Activated naive CD8-positive, alpha-beta T cell treated with anti-CD3 and anti-CD28 coated beads, Interleukin-2, amount 50 U/mL, for 24 hours (primary cell): ENCODE measurements around the gene HJURP.
"Not testable (repeated sequence)": the region's sequence is repeated elsewhere in the genome, so short reads cannot be mapped to it uniquely, and the experiment has no call there.

Experiments used
- ATAC-seq: fragments of 150-1000 bp; cut with Tn5 transposase; one replicate; pipeline ENCODE4 v1.10.0; 2021
- DNase-seq: peaks from one replicate; pipeline ENCODE4 v3.0.0; 2021
- H3K27ac Mint-ChIP-seq: one replicate; pipeline ENCODE4 v1.8.0; 2021; ENCODE audit warnings: mild to moderate bottlenecking, mixed read lengths
- H3K27me3 Mint-ChIP-seq: one replicate; pipeline ENCODE4 v1.8.0; 2021; ENCODE audit warnings: mixed read lengths
- H3K36me3 Mint-ChIP-seq: one replicate; pipeline ENCODE4 v1.8.0; 2021; ENCODE audit warnings: low read depth, mixed read lengths
- H3K4me1 Mint-ChIP-seq: one replicate; pipeline ENCODE4 v1.8.0; 2021; ENCODE audit warnings: mixed read lengths
- H3K4me3 Mint-ChIP-seq: one replicate; pipeline ENCODE4 v1.8.0; 2021; ENCODE audit warnings: mild to moderate bottlenecking, moderate library complexity, mixed read lengths
- H3K9me3 Mint-ChIP-seq: one replicate; pipeline ENCODE4 v1.8.0; 2021; ENCODE audit warnings: mixed read lengths

Gene HJURP

GRCh38 chr2:233854241-233854981, at the start of gene HJURP:
Gene HJURP, minus strand, starts transcription at chr2:233854535. Its CDS starts 35 bp downstream, at chr2:233854500.
- peak; percentile 94 for ATAC-seq
- H3K27me3 Mint-ChIP-seq, result peaks cover 3% of the 10 kb centered on the region
- peak; percentile 91 for DNase-seq
- peak within 1 kb of the TSS; percentile 91 for H3K27ac Mint-ChIP-seq
- H3K36me3 Mint-ChIP-seq, result peaks cover 39% of the 10 kb centered on the region
- H3K4me1 Mint-ChIP-seq, result peaks cover 38% of the 10 kb centered on the region
- no peaks in the 10 kb centered on the region for H3K9me3 Mint-ChIP-seq
- peak within 1 kb of the TSS; percentile 93 for H3K4me3 Mint-ChIP-seq

GRCh38 chr2:233901884-233902283, 47.5 kb upstream of the HJURP start:
- Mint-ChIP-seq H3K27ac (no peak overlapping the region), H3K4me3 (no peak overlapping the region), H3K27me3 (peaks cover 16% of the 10 kb centered on the region), H3K36me3 (no peaks in the 10 kb centered on the region), H3K4me1 (peaks cover 10% of the 10 kb centered on the region), H3K9me3 (peaks cover 7% of the 10 kb centered on the region)
- no peak for DNase-seq
- no peak for ATAC-seq

- Mint-ChIP-seq H3K4me1 (peaks cover 10% of the 10 kb centered on the region), H3K27me3 (peaks cover 15% of the 10 kb centered on the region), H3K36me3 (no peaks in the 10 kb centered on the region), H3K9me3 (peaks cover 6% of the 10 kb centered on the region), H3K27ac (no peak overlapping the region), H3K4me3 (no peak overlapping the region)
- ATAC-seq (no peak), DNase-seq (no peak)
These were observed 47.0 kb upstream of the HJURP start for GRCh38 chr2:233901367-233901766.

GRCh38 chr2:233896253-233896652, 41.9 kb upstream of the HJURP start:
- not testable (repeated sequence) for DNase-seq, H3K36me3 Mint-ChIP-seq, H3K4me3 Mint-ChIP-seq

GRCh38 chr2:233892793-233893192, 38.5 kb upstream of the HJURP start:
- DNase-seq, result no peak
- Mint-ChIP-seq H3K4me3 (no peak overlapping the region), H3K4me1 (no peaks in the 10 kb centered on the region), H3K27me3 (peaks cover 17% of the 10 kb centered on the region), H3K36me3 (no peaks in the 10 kb centered on the region), H3K9me3 (no peaks in the 10 kb centered on the region), H3K27ac (no peak overlapping the region)
- no peak for ATAC-seq

More at GRCh38 chr2:233896253-233896652, 41.9 kb upstream of the HJURP start:
- H3K27me3 Mint-ChIP-seq, H3K4me1 Mint-ChIP-seq, H3K9me3 Mint-ChIP-seq, H3K27ac Mint-ChIP-seq, ATAC-seq: not testable (repeated sequence)

- Mint-ChIP-seq H3K4me1 (no peaks in the 10 kb centered on the region), H3K27me3 (peaks cover 26% of the 10 kb centered on the region), H3K27ac (no peak overlapping the region), H3K9me3 (peaks cover 36% of the 10 kb centered on the region), H3K36me3 (peaks cover 2% of the 10 kb centered on the region), H3K4me3 (no peak overlapping the region)
- ATAC-seq (no peak), DNase-seq (no peak)
These were observed 28.0 kb upstream of the HJURP start for GRCh38 chr2:233882353-233882752.

- not testable (repeated sequence) for H3K36me3 Mint-ChIP-seq, DNase-seq, H3K27ac Mint-ChIP-seq, H3K4me3 Mint-ChIP-seq, ATAC-seq, H3K4me1 Mint-ChIP-seq
- Mint-ChIP-seq H3K27me3 (peaks cover 42% of the 10 kb centered on the region), H3K9me3 (peaks cover 12% of the 10 kb centered on the region)
These were observed 17.8 kb upstream of the HJURP start for GRCh38 chr2:233872125-233872524.

GRCh38 chr2:233871432-233871831, 17.1 kb upstream of the HJURP start:
- H3K27me3 Mint-ChIP-seq, result peaks cover 42% of the 10 kb centered on the region
- H3K27ac Mint-ChIP-seq, result no peak overlapping the region
- H3K4me3 Mint-ChIP-seq, result no peak overlapping the region

GRCh38 chr2:233867993-233868532, 13.7 kb upstream of the HJURP start, which contains the start of gene MSL3B:
Gene MSL3B, minus strand, starts transcription at chr2:233868386.
- Mint-ChIP-seq H3K27me3 (peaks cover 28% of the 10 kb centered on the region), H3K4me1 (peaks cover 13% of the 10 kb centered on the region), H3K27ac (peak within 1 kb of the TSS; percentile 73), H3K9me3 (peaks cover 25% of the 10 kb centered on the region), H3K36me3 (peaks cover 25% of the 10 kb centered on the region), H3K4me3 (peak within 1 kb of the TSS; percentile 84)
- ATAC-seq (peak; percentile 57), DNase-seq (peak; percentile 63)

More at GRCh38 chr2:233871432-233871831, 17.1 kb upstream of the HJURP start:
- peaks cover 12% of the 10 kb centered on the region for H3K9me3 Mint-ChIP-seq
- ATAC-seq, result no peak
- peaks cover 16% of the 10 kb centered on the region for H3K36me3 Mint-ChIP-seq
- no peak for DNase-seq
- peaks cover 6% of the 10 kb centered on the region for H3K4me1 Mint-ChIP-seq

- H3K4me1 Mint-ChIP-seq, result peaks cover 13% of the 10 kb centered on the region
- peaks cover 25% of the 10 kb centered on the region for H3K36me3 Mint-ChIP-seq
- H3K27ac Mint-ChIP-seq, result no peak overlapping the region
- H3K27me3 Mint-ChIP-seq, result peaks cover 16% of the 10 kb centered on the region
- ATAC-seq, result no peak
- H3K9me3 Mint-ChIP-seq, result peaks cover 25% of the 10 kb centered on the region
- DNase-seq, result no peak
- no peak overlapping the region for H3K4me3 Mint-ChIP-seq
These were observed 12.1 kb upstream of the HJURP start for GRCh38 chr2:233866479-233866878.

GRCh38 chr2:233865838-233866237, 11.5 kb upstream of the HJURP start:
- DNase-seq (no peak), ATAC-seq (no peak)
- Mint-ChIP-seq H3K4me3 (no peak overlapping the region), H3K27me3 (peaks cover 15% of the 10 kb centered on the region), H3K9me3 (peaks cover 25% of the 10 kb centered on the region), H3K4me1 (peaks cover 13% of the 10 kb centered on the region), H3K36me3 (peaks cover 25% of the 10 kb centered on the region), H3K27ac (no peak overlapping the region)

GRCh38 chr2:233862261-233862768, 8.0 kb upstream of the HJURP start:
- peaks cover 10% of the 10 kb centered on the region for H3K4me1 Mint-ChIP-seq
- H3K27me3 Mint-ChIP-seq, result no peaks in the 10 kb centered on the region
- H3K36me3 Mint-ChIP-seq, result peaks cover 17% of the 10 kb centered on the region
- no peak overlapping the region for H3K4me3 Mint-ChIP-seq
- DNase-seq, result no peak
- H3K9me3 Mint-ChIP-seq, result peaks cover 12% of the 10 kb centered on the region
- ATAC-seq, result no peak
- no peak overlapping the region for H3K27ac Mint-ChIP-seq

GRCh38 chr2:233858331-233858730, 4.0 kb upstream of the HJURP start:
- ATAC-seq (no peak), DNase-seq (no peak)
- no peak overlapping the region for H3K27ac Mint-ChIP-seq
- H3K27me3 Mint-ChIP-seq, result no peaks in the 10 kb centered on the region
- no peak overlapping the region for H3K4me3 Mint-ChIP-seq
- H3K36me3 Mint-ChIP-seq, result peaks cover 7% of the 10 kb centered on the region
- H3K9me3 Mint-ChIP-seq, result no peaks in the 10 kb centered on the region
- peaks cover 21% of the 10 kb centered on the region for H3K4me1 Mint-ChIP-seq

- Mint-ChIP-seq H3K27ac (no peak overlapping the region), H3K27me3 (no peaks in the 10 kb centered on the region), H3K36me3 (peaks cover 14% of the 10 kb centered on the region), H3K9me3 (no peaks in the 10 kb centered on the region), H3K4me3 (no peak overlapping the region), H3K4me1 (peaks cover 26% of the 10 kb centered on the region)
- ATAC-seq (no peak), DNase-seq (peak; percentile 73)
These were observed 3.3 kb upstream of the HJURP start for GRCh38 chr2:233857511-233858141.

- H3K36me3 Mint-ChIP-seq, result peaks cover 29% of the 10 kb centered on the region
- ATAC-seq (no peak), DNase-seq (no peak)
- peaks cover 38% of the 10 kb centered on the region for H3K4me1 Mint-ChIP-seq
- no peak overlapping the region for H3K27ac Mint-ChIP-seq
- no peaks in the 10 kb centered on the region for H3K9me3 Mint-ChIP-seq
- H3K27me3 Mint-ChIP-seq, result peaks cover 3% of the 10 kb centered on the region
- no peak overlapping the region for H3K4me3 Mint-ChIP-seq
These were observed 1.8 kb upstream of the HJURP start for GRCh38 chr2:233856184-233856583.
